Gastrocnemius medialis (tissue), 4 donors: ENCODE data around the gene PFKFB2. TPM values are rescaled to one million over a fixed set of nuclear protein-coding genes. Genes with fewer than 3 reads are reported as not detected.
A peak's percentile ranks its signal among the peaks of the same experiment; 100 is the strongest.

Source experiments
- ATAC-seq, 2 donors: fragments of 150-250 bp; one replicate each; pipeline ENCODE4 v1.9.1; 2016
- DNase-seq, 2 donors: peaks; one replicate each; pipeline ENCODE4 v3.0.0-alpha.2; 2019
- H3K27ac ChIP-seq, 4 donors: fragments of 200-600 bp; sonication (generic); 1 replicate in 1 of 4; 2 replicates in 3 of 4; pipeline ENCODE4 v1.5.1; 2016 to 2018; ENCODE audit warnings: mild to moderate bottlenecking in 2 of 4, moderate library complexity in 1 of 4
- H3K27me3 ChIP-seq, 3 donors: fragments of 200-600 bp; sonication (generic) in 2 of 3; 1 replicate in 1 of 3; 2 replicates in 2 of 3; pipeline versions ENCODE4 v1.5.1 to v1.6.0; 2016 to 2019; ENCODE audit warnings: mild to moderate bottlenecking in 1 of 3, moderate library complexity in 1 of 3
- H3K36me3 ChIP-seq, 2 donors: fragments of 200-600 bp; sonication (generic) in 1 of 2; one replicate each; pipeline ENCODE4 v1.5.1; 2017 to 2018
- H3K4me1 ChIP-seq, 2 donors: fragments of 200-600 bp; sonication (generic) in 1 of 2; one replicate each; pipeline ENCODE4 v1.5.1; 2016 to 2017; ENCODE audit warnings: mild to moderate bottlenecking in 2 of 2
- H3K4me3 ChIP-seq, 4 donors: fragments of 200-600 bp; sonication (generic) in 3 of 4; 1 replicate in 1 of 4; 2 replicates in 3 of 4; pipeline ENCODE4 v1.5.1; 2016 to 2019; ENCODE audit warnings: mild to moderate bottlenecking in 2 of 4
- H3K9me3 ChIP-seq, 3 donors: fragments of 200-600 bp; sonication (generic) in 2 of 3; 1 replicate in 1 of 3; 2 replicates in 2 of 3; pipeline ENCODE4 v1.5.1; 2016 to 2019
- POLR2A ChIP-seq, 2 donors: fragments of 450-650 bp; IDR thresholded peaks; one replicate each; pipeline ENCODE4 v1.6.1; 2017; ENCODE audit warnings: antibody characterized with exemption in 2 of 2, mild to moderate bottlenecking in 2 of 2, moderate library complexity in 2 of 2
- in situ Hi-C, 4 donors: fragments of 200-750 bp; cut with MboI; loops; one replicate each; pipeline versions ENCODE4 v1.15.0 to v1.8.0; 2017; ENCODE audit warnings: low sequenced_read_pairs in 4 of 4
- intact Hi-C: fragments of 100-400 bp; cut with DNase I; formaldehyde crosslinking; loops from one replicate; pipeline ENCODE4 v1.15.1; 2023; ENCODE audit warnings: low total_unique reads
- total RNA-seq, 4 donors: library from RNA; depleted of rRNA; stranded (reverse); fragments of >200 nt; gene quantifications; one replicate each; pipeline versions ENCODE4 v1.1.0 to v1.2.3, GENCODE V29; 2016
- TF ChIP-seq, protein P1 (sequence below), 5 experiments: fragments of 450-650 bp in 3 of 5; fragments of 200-600 bp in 2 of 5; sonication (generic) in 2 of 5; IDR thresholded peaks in 4 of 5; conservative IDR thresholded peaks in 1 of 5; 1 replicate in 4 of 5; 2 replicates in 1 of 5; pipeline ENCODE4 v1.5.1; 2016 to 2019; ENCODE audit warnings: antibody characterized with exemption in 5 of 5, mild to moderate bottlenecking in 3 of 5, moderate library complexity in 3 of 5

The PFKFB2 gene
- total RNA-seq, 4 donors from 2014 or later = 35.5 to 40.3 (median 37.6) TPM

DNA sequence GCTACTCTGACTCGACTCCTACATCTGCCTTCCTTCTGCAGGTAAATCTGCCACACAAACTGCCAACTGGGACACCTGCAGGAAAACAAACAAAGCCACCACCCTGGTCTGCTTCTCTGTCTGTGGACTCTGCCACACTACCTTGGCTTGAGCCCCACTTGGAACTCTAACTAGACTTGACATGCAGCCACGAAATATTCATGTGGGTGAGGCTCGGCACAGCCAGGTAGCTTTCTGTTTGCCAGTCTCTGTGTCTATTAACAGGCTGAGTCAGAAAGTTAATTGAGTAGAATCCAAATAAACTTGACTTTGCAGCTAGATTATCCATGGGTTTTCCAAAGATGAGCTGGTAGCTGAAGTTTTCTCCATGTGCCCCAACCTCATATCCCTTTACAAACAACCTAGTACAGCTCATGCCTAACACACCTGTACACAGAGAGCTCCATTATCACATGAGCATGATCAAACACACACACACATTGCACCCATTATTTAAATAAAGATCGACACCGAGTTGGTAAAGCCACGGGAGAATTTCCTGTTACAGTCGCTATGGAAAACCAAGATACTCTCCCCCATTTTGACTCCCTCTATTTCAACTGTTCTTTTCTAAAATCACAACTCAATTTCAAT is 21.3 kb upstream of the PFKFB2 start:
- H3K27ac ChIP-seq = no peak overlapping the region
- no peak for DNase-seq
- ATAC-seq = peak; percentile 72 to 74

GRCh38 chr1:207032528-207033017 is 20.5 kb upstream of the PFKFB2 start, which contains the start of gene C1orf116:
TSS of gene C1orf116 (minus strand) at chr1:207032756. CDS start at chr1:207027598, 5,158 bp downstream.
- in situ Hi-C loops = no loop called here
- no peak for ATAC-seq
- Histone ChIP-seq H3K9me3 (no peaks in the 10 kb centered on the region), H3K4me3 (no peak within 1 kb of the TSS), H3K27ac (no peak within 1 kb of the TSS), H3K4me1 (peaks cover 7 to 15% of the 10 kb centered on the region in 2 donors), H3K36me3 (no peaks in the 10 kb centered on the region), H3K27me3 (no peaks in the 10 kb centered on the region)
- no peak for DNase-seq
- intact Hi-C loops = loop anchor here (10.0 kb wide), 1 partner anchor 52 kb away; the partner anchor contains the start of gene C4BPB
- TF ChIP-seq, protein P1, sequence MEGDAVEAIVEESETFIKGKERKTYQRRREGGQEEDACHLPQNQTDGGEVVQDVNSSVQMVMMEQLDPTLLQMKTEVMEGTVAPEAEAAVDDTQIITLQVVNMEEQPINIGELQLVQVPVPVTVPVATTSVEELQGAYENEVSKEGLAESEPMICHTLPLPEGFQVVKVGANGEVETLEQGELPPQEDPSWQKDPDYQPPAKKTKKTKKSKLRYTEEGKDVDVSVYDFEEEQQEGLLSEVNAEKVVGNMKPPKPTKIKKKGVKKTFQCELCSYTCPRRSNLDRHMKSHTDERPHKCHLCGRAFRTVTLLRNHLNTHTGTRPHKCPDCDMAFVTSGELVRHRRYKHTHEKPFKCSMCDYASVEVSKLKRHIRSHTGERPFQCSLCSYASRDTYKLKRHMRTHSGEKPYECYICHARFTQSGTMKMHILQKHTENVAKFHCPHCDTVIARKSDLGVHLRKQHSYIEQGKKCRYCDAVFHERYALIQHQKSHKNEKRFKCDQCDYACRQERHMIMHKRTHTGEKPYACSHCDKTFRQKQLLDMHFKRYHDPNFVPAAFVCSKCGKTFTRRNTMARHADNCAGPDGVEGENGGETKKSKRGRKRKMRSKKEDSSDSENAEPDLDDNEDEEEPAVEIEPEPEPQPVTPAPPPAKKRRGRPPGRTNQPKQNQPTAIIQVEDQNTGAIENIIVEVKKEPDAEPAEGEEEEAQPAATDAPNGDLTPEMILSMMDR (IDR thresholded peaks at IDR 0.05 in 4 of 5, conservative IDR thresholded peaks at IDR 0.05 in 1 of 5) = no peak
- TF ChIP-seq POLR2A (IDR thresholded peaks at IDR 0.05) = no peak

More for the DNA sequence above, 21.3 kb upstream of the PFKFB2 start:
- TF ChIP-seq, protein P1 (IDR thresholded peaks at IDR 0.05 in 4 of 5, conservative IDR thresholded peaks at IDR 0.05 in 1 of 5) = no peak
- no peak for TF ChIP-seq POLR2A (IDR thresholded peaks at IDR 0.05)
- in situ Hi-C loops (no loop called here), intact Hi-C loops (loop anchor here (10.0 kb wide), 1 partner anchor 53 kb away; the partner anchor contains the start of gene C4BPB)
- Histone ChIP-seq H3K4me1 (peaks cover 7 to 15% of the 10 kb centered on the region in 2 donors), H3K27me3 (no peaks in the 10 kb centered on the region), H3K9me3 (no peaks in the 10 kb centered on the region), H3K36me3 (no peaks in the 10 kb centered on the region), H3K4me3 (no peak overlapping the region)

- no peaks in the 10 kb centered on the region for H3K9me3 ChIP-seq
- no peaks in the 10 kb centered on the region for H3K27me3 ChIP-seq
- intact Hi-C loops = loop anchor here (10.0 kb wide), 1 partner anchor 51 kb away; the partner anchor contains the start of gene C4BPB
- in situ Hi-C loops = no loop called here
- H3K4me3 ChIP-seq = no peak overlapping the region
- ATAC-seq (no peak), DNase-seq (no peak)
- no peak overlapping the region for H3K27ac ChIP-seq
- no peaks in the 10 kb centered on the region for H3K36me3 ChIP-seq
- peaks cover 7 to 15% of the 10 kb centered on the region in 2 donors for H3K4me1 ChIP-seq
- TF ChIP-seq, protein P1 (IDR thresholded peaks at IDR 0.05 in 4 of 5, conservative IDR thresholded peaks at IDR 0.05 in 1 of 5) = no peak
- TF ChIP-seq POLR2A (IDR thresholded peaks at IDR 0.05) = no peak
Observed at GRCh38 chr1:207033302-207033701, 19.8 kb upstream of the PFKFB2 start.

GRCh38 chr1:207034208-207034607 is 18.9 kb upstream of the PFKFB2 start:
- in situ Hi-C loops (no loop called here), intact Hi-C loops (loop anchor here (10.0 kb wide), 1 partner anchor 51 kb away; the partner anchor contains the start of gene C4BPB)
- ATAC-seq = no peak
- TF ChIP-seq POLR2A (IDR thresholded peaks at IDR 0.05) = no peak
- TF ChIP-seq, protein P1 (IDR thresholded peaks at IDR 0.05 in 4 of 5, conservative IDR thresholded peaks at IDR 0.05 in 1 of 5) = no peak
- no peak for DNase-seq
- Histone ChIP-seq H3K27ac (no peak overlapping the region), H3K4me3 (no peak overlapping the region), H3K27me3 (no peaks in the 10 kb centered on the region), H3K36me3 (no peaks in the 10 kb centered on the region), H3K9me3 (no peaks in the 10 kb centered on the region), H3K4me1 (peaks cover 7 to 15% of the 10 kb centered on the region in 2 donors)
